D721Med (cell line): ENCODE results near the gene KLF1.

Experiments
- DNase-seq: peaks from one replicate; pipeline ENCODE4 v3.0.0; 2011; ENCODE audit warnings: low spot score; ENCODE audit not compliant: insufficient read length
- FAIRE-seq: peaks from 2 replicates; lab custom pipeline; 2011; peaks lifted over from hg19 to GRCh38; lab: Jason Lieb, UNC
- CTCF ChIP-seq: IDR thresholded peaks from 2 replicates; pipeline ENCODE4 v1.5.1; 2012; ENCODE audit warnings: mild to moderate bottlenecking, control low read depth; ENCODE audit not compliant: insufficient read depth; ENCODE audit errors: missing control alignments

The KLF1 gene

GRCh38 chr19:12881172-12881808 is 5.7 kb downstream of the KLF1 start, which contains the start of gene DNASE2:
Gene DNASE2 (minus strand): TSS chr19:12881449. CDS start chr19:12881375, 74 bp downstream.
- TF ChIP-seq CTCF: no peak
- FAIRE-seq: no peak
- peak; percentile 96 for DNase-seq

GRCh38 chr19:12880551-12881171 is 6.3 kb downstream of the KLF1 start:
- TF ChIP-seq CTCF: no peak
- no peak for FAIRE-seq
- DNase-seq: no peak

GRCh38 chr19:12875086-12875485 is 11.9 kb downstream of the KLF1 start:
- no peak for TF ChIP-seq CTCF
- FAIRE-seq: no peak
- DNase-seq: no peak

DNA sequence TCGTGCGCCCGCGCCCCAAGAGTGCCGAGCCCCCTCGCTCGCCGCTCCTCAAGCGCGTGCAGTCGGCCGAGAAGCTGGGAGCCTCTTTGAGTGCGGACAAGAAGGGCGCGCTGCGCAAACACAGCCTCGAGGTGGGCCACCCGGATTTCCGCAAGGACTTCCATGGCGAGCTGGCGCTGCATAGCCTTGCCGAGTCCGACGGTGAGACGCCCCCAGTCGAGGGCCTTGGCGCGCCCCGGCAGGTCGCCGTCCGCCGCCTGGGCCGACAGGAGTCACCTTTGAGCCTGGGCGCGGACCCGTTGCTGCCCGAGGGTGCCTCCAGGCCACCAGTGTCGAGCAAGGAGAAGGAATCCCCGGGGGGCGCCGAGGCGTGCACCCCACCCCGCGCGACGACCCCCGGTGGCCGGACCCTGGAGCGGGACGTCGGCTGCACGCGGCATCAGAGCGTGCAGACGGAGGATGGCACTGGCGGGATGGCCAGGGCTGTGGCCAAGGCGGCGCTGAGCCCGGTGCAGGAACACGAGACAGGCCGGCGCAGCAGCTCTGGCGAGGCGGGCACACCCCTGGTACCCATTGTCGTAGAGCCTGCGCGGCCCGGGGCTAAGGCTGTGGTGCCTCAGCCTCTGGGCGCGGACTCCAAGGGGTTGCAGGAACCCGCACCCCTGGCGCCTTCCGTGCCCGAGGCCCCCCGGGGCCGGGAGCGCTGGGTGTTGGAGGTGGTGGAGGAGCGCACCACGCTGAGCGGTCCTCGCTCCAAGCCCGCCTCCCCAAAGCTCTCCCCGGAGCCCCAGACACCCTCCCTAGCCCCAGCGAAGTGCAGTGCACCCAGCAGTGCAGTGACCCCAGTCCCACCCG is 12.9 kb downstream of the KLF1 start:
- no peak for TF ChIP-seq CTCF
- FAIRE-seq (no peak), DNase-seq (no peak)

- no peak for TF ChIP-seq CTCF
- FAIRE-seq (no peak), DNase-seq (no peak)
These were observed 13.8 kb downstream of the KLF1 start for GRCh38 chr19:12872941-12873890.

DNA sequence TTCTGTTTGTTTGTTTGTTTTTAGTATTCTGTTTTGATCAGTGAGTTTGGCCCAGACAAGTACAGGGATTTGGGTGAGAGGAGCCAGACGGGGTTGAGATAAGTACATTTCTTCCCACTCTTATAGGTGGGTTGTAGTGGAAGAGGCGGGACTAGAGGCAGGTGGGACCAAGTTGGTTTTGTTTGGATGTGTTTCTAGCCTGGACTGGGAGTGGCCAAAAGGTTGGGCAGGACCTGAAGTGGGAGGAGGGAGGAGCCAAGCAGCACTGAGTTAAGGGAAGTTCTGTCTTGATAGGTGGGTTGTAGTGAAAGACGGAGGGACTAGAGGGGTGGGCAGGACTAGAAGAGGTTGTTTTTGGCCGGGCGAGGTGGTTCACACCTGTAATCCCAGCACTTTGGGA is 14.7 kb downstream of the KLF1 start:
- TF ChIP-seq CTCF: no peak
- FAIRE-seq (no peak), DNase-seq (no peak)
